ENCODE results near the gene MEF2B. TPM values are rescaled to one million over a fixed set of nuclear protein-coding genes. Genes with fewer than 3 reads are reported as not detected.

The MEF2B gene
- total and polyA plus RNA-seq, 10 of the 15 experiments (the other 5 are each of a cell fraction or from before 2014, with no cell fraction given), result 0.09 to 33.0 (median 8.9) TPM

GRCh38 chr19:19215792-19216191 is 45.7 kb upstream of the MEF2B start:
- FAIRE-seq (no peak), DNase-seq (ENCODE audit: low read depth, low spot score) (no peak), ATAC-seq (no peak)
- H3K4me3 ChIP-seq, result no peak overlapping the region
- ChIA-PET RAD21 (ENCODE audit: unreplicated experiment) (interaction anchor here (1.6 kb wide), 1 partner anchor 13 kb away, joined by 4 read pairs; the partner anchor contains the start of gene NR2C2AP), POLR2A (no interaction called here), SMC1A (ENCODE audit: uncharacterized antibody, unreplicated experiment) (no interaction called here), CTCF (no interaction called here)
- BruUV-seq (replicated peaks), result no TSS peak
- no peak overlapping the region for H3K4me2 ChIP-seq (ENCODE audit: control insufficient read depth, insufficient read depth)
- H3K27me3 ChIP-seq (replicated peaks in 1 of 2; ENCODE audit: control insufficient read depth in 2 of 2, insufficient read depth in 2 of 2, low read length in 1 of 2), result peaks cover 0 to 2% of the 10 kb centered on the region in 2 experiments; a peak in 1 of 4 replicates
- 55% methylated on average over 4 of the region's 4 CpGs for WGBS (ENCODE audit: insufficient coverage, insufficient replicate concordance, low lambda C conversion rate, missing lambda C conversion rate)
- H3K36me3 ChIP-seq (ENCODE audit: control insufficient read depth in 2 of 2, insufficient read depth in 2 of 2, low read length in 1 of 2), result no peaks in the 10 kb centered on the region
- H3K9ac ChIP-seq (ENCODE audit: control insufficient read depth, insufficient read depth, low read length), result no peak overlapping the region
- H3K27ac ChIP-seq (ENCODE audit: control insufficient read depth, insufficient read depth), result no peak overlapping the region
- peaks cover 10% of the 10 kb centered on the region; the same call in 1 of the 2 replicates for H3K4me1 ChIP-seq (ENCODE audit: control insufficient read depth, insufficient read depth, low read length)
- intact Hi-C loops (cut with micrococcal nuclease; ENCODE audit: unreplicated experiment), result no loop called here
- H3K9me3 ChIP-seq (replicated peaks; ENCODE audit: control insufficient read depth, insufficient read depth, low read length), result 0 out of 3 replicates have a peak, but pooled peaks cover 2% of the 10 kb centered on the region
- H3K79me2 ChIP-seq (ENCODE audit: control insufficient read depth, insufficient read depth, low read length), result no peaks in the 10 kb centered on the region
- in situ Hi-C loops (cut with MboI), result no loop called here
- no peak overlapping the region for H2AFZ ChIP-seq (ENCODE audit: control insufficient read depth, low read depth, low read length)
- no peaks in the 10 kb centered on the region for H4K20me1 ChIP-seq (ENCODE audit: control insufficient read depth, insufficient read depth)
- TF ChIP-seq IKZF2 (IDR thresholded peaks at IDR 0.05) (no peak), MEF2B (IDR thresholded peaks at IDR 0.05; ENCODE audit: partially characterized antibody, poor library complexity, severe bottlenecking) (no peak), CTCF (IDR thresholded peaks at IDR 0.05 in 2 of 3, conservative IDR thresholded peaks at IDR 0.05 in 1 of 3; ENCODE audit: control insufficient read depth in 2 of 3, extremely low read depth in 1 of 3, insufficient read depth in 1 of 3, low read depth in 3 of 3, low read length in 3 of 3) (no peak), SIN3A (IDR thresholded peaks at IDR 0.05; ENCODE audit: low read depth, low read length) (no peak), BMI1 (IDR thresholded peaks at IDR 0.05; ENCODE audit: borderline replicate concordance) (no peak), FOS (IDR thresholded peaks at IDR 0.05; ENCODE audit: borderline replicate concordance, extremely low read depth, insufficient read length) (no peak), PRDM15 (CRISPR knock-in tag; IDR thresholded peaks at IDR 0.05) (no peak), MTA2 (IDR thresholded peaks at IDR 0.05; ENCODE audit: low read depth) (no peak), RFX5 (IDR thresholded peaks at IDR 0.05; ENCODE audit: low read depth, low read length) (no peak), TBL1XR1 (IDR thresholded peaks at IDR 0.05; ENCODE audit: low read depth, low read length) (no peak), REST (IDR thresholded peaks at IDR 0.05; ENCODE audit: low read depth, low read length) (no peak), ZSCAN29 (IDR thresholded peaks at IDR 0.05) (no peak), ZNF274 (IDR thresholded peaks at IDR 0.05; ENCODE audit: insufficient read depth, insufficient read length) (no peak), JUND (IDR thresholded peaks at IDR 0.05; ENCODE audit: low read depth, low read length) (no peak), LARP7 (IDR thresholded peaks at IDR 0.05) (no peak), EGR1 (IDR thresholded peaks at IDR 0.05; ENCODE audit: borderline replicate concordance in 1 of 2, low read depth in 2 of 2, low read length in 2 of 2) (no peak)
